ENCODE results near the gene NAT9.
A peak's percentile ranks its signal among the peaks of the same experiment; 100 is the strongest.

NAT9 gene

DNA sequence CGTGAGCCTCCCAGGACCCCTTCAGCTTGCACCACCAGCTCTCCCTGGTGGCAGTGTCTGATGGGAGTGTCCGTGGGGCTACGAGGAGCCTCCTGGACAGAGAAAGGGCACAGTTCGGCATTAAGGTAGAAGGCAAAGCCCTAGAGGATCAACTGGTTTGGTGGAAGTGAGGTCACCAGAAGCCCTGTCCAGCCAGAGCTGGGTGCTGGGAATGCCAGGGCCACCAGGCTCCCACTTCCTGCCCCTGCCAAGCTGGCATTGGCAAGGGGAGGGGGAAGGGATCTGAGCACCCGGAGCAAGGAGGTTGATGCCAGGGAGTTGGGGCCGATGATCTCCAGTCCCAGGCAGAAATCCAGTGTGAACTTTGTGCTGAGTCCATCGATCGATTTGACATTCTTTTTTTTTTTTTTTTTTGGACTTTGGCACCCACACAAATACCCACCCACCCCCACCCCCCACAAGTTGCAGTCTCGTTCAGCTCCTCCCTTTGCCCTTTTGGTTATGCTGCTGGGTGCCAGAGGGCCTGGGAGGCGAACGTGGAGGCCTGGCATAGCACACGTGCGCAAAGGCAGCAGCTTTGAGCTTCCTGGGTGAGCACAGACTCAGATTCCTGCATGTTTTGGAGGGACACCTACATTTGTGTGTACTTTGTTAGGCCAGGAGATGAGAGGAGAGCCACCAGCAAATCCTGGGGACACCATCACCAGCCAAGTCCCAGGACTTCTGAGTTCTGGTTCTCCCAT lies 25.6 kb downstream of the NAT9 start:
- no peaks in the 10 kb centered on the region for H3K4me1 ChIP-seq (ENCODE audit: control insufficient read depth, insufficient read depth, low read length, unreplicated experiment)
- no peak overlapping the region for H3K27ac ChIP-seq (ENCODE audit: low read depth, low read length)
- H3K79me2 ChIP-seq (ENCODE audit: control insufficient read depth, insufficient read depth, low read length, unreplicated experiment) = no peaks in the 10 kb centered on the region
- no peaks in the 10 kb centered on the region for H3K36me3 ChIP-seq (ENCODE audit: insufficient read depth, low read length)
- no peak overlapping the region for H2AFZ ChIP-seq (ENCODE audit: low read length, unreplicated experiment)
- H3K4me3 ChIP-seq (ENCODE audit: low read depth, low read length) = peak overlapping the region; percentile 37; the same call in 1 of the 2 replicates
- H3K27me3 ChIP-seq (ENCODE audit: insufficient read depth, low read length) = peaks cover 18% of the 10 kb centered on the region

DNA sequence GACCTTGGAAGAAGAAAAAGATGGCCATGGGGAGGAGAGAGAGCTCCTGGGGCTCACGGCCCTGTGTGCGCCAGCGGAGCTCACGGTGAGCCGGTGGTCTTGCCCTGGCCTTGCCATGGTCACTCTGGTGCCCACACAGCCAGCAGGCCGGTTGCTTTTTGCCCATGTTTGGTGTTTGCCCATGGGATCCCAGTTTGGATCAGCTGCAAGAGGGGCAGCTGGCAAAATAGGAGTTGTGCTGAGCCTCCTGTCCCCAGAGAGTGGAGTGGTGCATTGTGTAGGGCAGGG lies 26.2 kb downstream of the NAT9 start:
- no peaks in the 10 kb centered on the region for H3K4me1 ChIP-seq (ENCODE audit: control insufficient read depth, insufficient read depth, low read length, unreplicated experiment)
- peaks cover 18% of the 10 kb centered on the region for H3K27me3 ChIP-seq (ENCODE audit: insufficient read depth, low read length)
- H3K79me2 ChIP-seq (ENCODE audit: control insufficient read depth, insufficient read depth, low read length, unreplicated experiment) = no peaks in the 10 kb centered on the region
- H3K36me3 ChIP-seq (ENCODE audit: insufficient read depth, low read length) = no peaks in the 10 kb centered on the region
- no peak overlapping the region for H3K27ac ChIP-seq (ENCODE audit: low read depth, low read length)
- H3K4me3 ChIP-seq (ENCODE audit: low read depth, low read length) = peak overlapping the region; percentile 37; the same call in 1 of the 2 replicates
- H2AFZ ChIP-seq (ENCODE audit: low read length, unreplicated experiment) = no peak overlapping the region

DNA sequence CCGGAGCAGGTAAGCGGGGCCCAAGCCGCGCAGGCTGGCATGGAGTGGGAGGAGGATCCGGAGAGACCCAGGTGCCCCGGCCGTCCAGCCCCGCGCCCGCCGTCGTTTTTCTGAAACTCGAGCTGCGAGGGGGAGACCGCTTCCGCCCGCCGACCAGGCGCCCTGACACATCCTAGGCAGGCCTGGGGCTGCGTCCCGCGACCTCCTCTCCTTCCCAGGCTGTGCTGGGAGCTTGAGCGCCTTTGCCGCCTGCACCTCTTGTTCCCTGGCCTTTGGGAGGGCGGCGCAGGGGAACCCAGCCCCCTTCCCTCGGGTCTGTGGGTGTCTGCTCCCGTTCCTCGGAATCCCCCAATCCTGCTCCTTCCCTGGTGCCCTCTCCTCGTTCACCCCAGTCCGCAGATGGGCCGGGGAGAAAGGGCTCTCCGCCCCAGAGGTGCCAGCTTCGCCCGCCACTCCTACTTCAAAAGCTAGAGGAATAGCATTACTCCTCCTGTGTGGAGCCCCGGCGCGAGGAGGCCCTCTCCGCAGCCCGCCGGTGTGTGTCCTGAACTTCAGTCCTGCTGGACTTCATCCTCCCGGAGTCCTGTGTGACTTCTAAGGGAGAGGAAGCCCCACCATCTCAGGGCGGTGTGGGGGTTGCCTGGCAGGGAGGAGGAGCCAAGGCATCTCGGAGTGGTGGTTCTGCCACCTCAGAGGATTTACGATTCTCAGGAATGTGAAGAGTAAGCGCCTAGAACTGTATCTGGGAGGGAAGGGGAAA lies 26.7 kb downstream of the NAT9 start:
- Histone ChIP-seq H3K36me3 (ENCODE audit: insufficient read depth, low read length) (no peaks in the 10 kb centered on the region), H3K4me3 (ENCODE audit: low read depth, low read length) (peak overlapping the region; percentile 75), H3K27me3 (ENCODE audit: insufficient read depth, low read length) (peaks cover 18% of the 10 kb centered on the region), H3K79me2 (ENCODE audit: control insufficient read depth, insufficient read depth, low read length, unreplicated experiment) (no peaks in the 10 kb centered on the region), H3K4me1 (ENCODE audit: control insufficient read depth, insufficient read depth, low read length, unreplicated experiment) (no peaks in the 10 kb centered on the region), H3K27ac (ENCODE audit: low read depth, low read length) (no peak overlapping the region), H2AFZ (ENCODE audit: low read length, unreplicated experiment) (peak overlapping the region; percentile 34)

DNA sequence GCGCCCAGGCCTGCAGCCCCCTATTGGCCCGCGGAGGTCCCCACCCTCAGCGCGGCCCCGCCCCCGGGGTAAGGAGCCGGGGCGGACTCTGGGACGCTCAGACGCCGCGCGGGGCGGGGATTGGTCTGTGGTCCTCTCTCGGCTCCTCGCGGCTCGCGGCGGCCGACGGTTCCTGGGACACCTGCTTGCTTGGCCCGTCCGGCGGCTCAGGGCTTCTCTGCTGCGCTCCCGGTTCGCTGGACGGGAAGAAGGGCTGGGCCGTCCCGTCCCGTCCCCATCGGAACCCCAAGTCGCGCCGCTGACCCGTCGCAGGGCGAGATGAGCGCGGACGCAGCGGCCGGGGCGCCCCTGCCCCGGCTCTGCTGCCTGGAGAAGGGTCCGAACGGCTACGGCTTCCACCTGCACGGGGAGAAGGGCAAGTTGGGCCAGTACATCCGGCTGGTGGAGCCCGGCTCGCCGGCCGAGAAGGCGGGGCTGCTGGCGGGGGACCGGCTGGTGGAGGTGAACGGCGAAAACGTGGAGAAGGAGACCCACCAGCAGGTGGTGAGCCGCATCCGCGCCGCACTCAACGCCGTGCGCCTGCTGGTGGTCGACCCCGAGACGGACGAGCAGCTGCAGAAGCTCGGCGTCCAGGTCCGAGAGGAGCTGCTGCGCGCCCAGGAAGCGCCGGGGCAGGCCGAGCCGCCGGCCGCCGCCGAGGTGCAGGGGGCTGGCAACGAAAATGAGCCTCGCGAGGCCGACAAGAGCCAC lies 27.4 kb downstream of the NAT9 start, which contains the start of gene NHERF1:
TSS of gene NHERF1 (plus strand) at position 100 of the 750 bp plus-strand sequence. CDS start at position 319, 219 bp downstream.
- H3K4me1 ChIP-seq (ENCODE audit: control insufficient read depth, insufficient read depth, low read length, unreplicated experiment) = no peaks in the 10 kb centered on the region

DNA sequence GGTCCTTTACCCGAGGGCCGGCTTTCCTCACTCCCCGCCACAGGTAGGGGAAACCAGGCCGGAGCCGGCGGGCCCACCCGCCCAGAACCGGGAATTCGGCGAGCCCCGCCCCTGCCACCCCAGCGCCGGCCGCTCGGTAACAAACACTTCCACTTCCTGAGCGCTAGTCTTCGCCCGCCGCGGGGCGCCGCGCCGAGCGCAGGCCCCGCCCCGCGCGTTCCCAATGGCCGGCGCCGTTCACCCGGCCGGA lies 27.9 kb downstream of the NAT9 start:
- Histone ChIP-seq H3K4me1 (ENCODE audit: control insufficient read depth, insufficient read depth, low read length, unreplicated experiment) (no peaks in the 10 kb centered on the region), H3K4me3 (ENCODE audit: low read depth, low read length) (peak overlapping the region; percentile 75), H3K27me3 (ENCODE audit: insufficient read depth, low read length) (peaks cover 18% of the 10 kb centered on the region), H3K27ac (ENCODE audit: low read depth, low read length) (no peak overlapping the region), H2AFZ (ENCODE audit: low read length, unreplicated experiment) (peak overlapping the region; percentile 4), H3K36me3 (ENCODE audit: insufficient read depth, low read length) (no peaks in the 10 kb centered on the region), H3K79me2 (ENCODE audit: control insufficient read depth, insufficient read depth, low read length, unreplicated experiment) (no peaks in the 10 kb centered on the region)

More for the DNA sequence above, 27.4 kb downstream of the NAT9 start, which contains the start of gene NHERF1:
- Histone ChIP-seq H3K27ac (ENCODE audit: low read depth, low read length) (no peak within 1 kb of the TSS), H2AFZ (ENCODE audit: low read length, unreplicated experiment) (peak within 1 kb of the TSS; percentile 34), H3K79me2 (ENCODE audit: control insufficient read depth, insufficient read depth, low read length, unreplicated experiment) (no peaks in the 10 kb centered on the region), H3K27me3 (ENCODE audit: insufficient read depth, low read length) (peaks cover 18% of the 10 kb centered on the region), H3K36me3 (ENCODE audit: insufficient read depth, low read length) (no peaks in the 10 kb centered on the region), H3K4me3 (ENCODE audit: low read depth, low read length) (peak within 1 kb of the TSS; percentile 75)

DNA sequence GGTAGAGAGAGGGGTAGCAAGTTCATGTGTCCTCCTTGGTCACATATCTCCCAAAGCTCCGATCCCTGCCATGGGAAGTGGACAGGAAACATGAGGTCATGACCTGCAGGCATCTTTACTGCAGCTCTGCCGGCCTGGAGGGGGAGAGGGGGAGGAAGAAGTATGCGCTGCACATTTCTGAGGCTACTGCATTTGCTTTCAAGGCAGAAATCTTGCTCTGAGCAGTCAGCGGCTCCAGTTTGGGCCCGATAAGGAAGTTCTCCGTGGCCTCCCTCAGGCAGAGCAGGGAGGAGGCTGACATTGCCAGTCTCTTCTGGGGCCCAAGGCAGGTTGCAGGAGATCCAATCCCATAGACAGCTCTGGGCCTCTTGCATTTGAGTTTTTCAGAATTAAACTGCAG lies 29.2 kb downstream of the NAT9 start:
- Histone ChIP-seq H3K27me3 (ENCODE audit: insufficient read depth, low read length) (peaks cover 20% of the 10 kb centered on the region), H3K4me3 (ENCODE audit: low read depth, low read length) (no peak overlapping the region), H2AFZ (ENCODE audit: low read length, unreplicated experiment) (no peak overlapping the region), H3K79me2 (ENCODE audit: control insufficient read depth, insufficient read depth, low read length, unreplicated experiment) (no peaks in the 10 kb centered on the region), H3K36me3 (ENCODE audit: insufficient read depth, low read length) (no peaks in the 10 kb centered on the region), H3K27ac (ENCODE audit: low read depth, low read length) (no peak overlapping the region), H3K4me1 (ENCODE audit: control insufficient read depth, insufficient read depth, low read length, unreplicated experiment) (no peaks in the 10 kb centered on the region)

DNA sequence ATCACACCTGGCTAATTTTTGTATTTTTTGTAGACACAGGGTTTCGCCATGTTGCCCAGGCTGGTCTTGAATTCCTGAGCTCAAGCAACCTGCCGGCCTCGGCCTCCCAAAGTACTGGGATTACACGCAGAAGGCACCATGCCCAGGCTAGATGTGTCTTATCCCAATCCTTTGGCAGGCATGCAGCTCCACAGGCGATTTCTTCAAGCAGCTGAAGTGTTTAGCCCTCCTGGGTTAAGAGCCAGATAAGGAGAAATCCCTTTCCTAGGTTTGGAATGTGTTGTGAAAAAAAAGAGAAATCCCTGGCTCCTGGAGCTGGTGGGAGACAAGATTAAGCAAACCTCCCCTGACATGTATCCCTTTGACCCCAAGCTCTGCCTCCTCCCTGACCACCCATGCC lies 29.8 kb downstream of the NAT9 start:
- no peak overlapping the region for H3K27ac ChIP-seq (ENCODE audit: low read depth, low read length)
- H3K79me2 ChIP-seq (ENCODE audit: control insufficient read depth, insufficient read depth, low read length, unreplicated experiment) = no peaks in the 10 kb centered on the region
- no peaks in the 10 kb centered on the region for H3K36me3 ChIP-seq (ENCODE audit: insufficient read depth, low read length)
- no peaks in the 10 kb centered on the region for H3K4me1 ChIP-seq (ENCODE audit: control insufficient read depth, insufficient read depth, low read length, unreplicated experiment)
- H3K4me3 ChIP-seq (ENCODE audit: low read depth, low read length) = no peak overlapping the region
- H2AFZ ChIP-seq (ENCODE audit: low read length, unreplicated experiment) = no peak overlapping the region
- peaks cover 21% of the 10 kb centered on the region for H3K27me3 ChIP-seq (ENCODE audit: insufficient read depth, low read length)

DNA sequence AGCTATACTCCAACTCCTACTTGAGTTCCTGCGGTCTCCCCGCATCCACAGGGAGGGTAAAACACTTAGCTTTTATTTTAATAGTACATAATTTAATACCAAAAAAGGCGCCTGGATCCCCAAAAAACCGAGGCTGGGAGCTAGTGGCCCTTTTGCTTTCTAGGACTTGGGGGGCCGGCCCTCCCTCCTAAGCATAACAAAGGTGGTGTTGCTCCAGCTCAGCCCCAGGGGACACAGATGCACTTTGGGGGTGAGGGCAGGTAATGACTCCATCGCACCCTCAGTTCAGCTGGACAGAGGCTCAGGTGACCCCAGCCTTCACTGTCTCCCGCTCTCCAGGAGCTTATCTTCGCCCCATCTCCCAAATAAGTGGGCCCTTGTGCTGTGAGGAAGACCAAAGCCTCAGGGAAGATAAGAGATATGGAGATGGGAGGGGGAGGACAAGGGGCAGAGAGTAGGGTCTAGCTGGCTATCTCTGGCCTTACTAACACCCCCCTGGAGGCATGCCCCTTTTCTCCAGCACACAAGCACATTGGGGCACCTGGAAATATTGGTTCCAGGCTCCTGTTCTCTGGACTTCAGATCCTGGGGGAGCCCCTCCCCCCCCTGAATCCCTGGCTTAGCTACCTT lies 30.5 kb downstream of the NAT9 start:
- peaks cover 21% of the 10 kb centered on the region for H3K27me3 ChIP-seq (ENCODE audit: insufficient read depth, low read length)
- no peaks in the 10 kb centered on the region for H3K36me3 ChIP-seq (ENCODE audit: insufficient read depth, low read length)
- no peak overlapping the region for H2AFZ ChIP-seq (ENCODE audit: low read length, unreplicated experiment)
- H3K4me3 ChIP-seq (ENCODE audit: low read depth, low read length) = no peak overlapping the region
- no peaks in the 10 kb centered on the region for H3K79me2 ChIP-seq (ENCODE audit: control insufficient read depth, insufficient read depth, low read length, unreplicated experiment)
- H3K27ac ChIP-seq (ENCODE audit: low read depth, low read length) = no peak overlapping the region
- no peaks in the 10 kb centered on the region for H3K4me1 ChIP-seq (ENCODE audit: control insufficient read depth, insufficient read depth, low read length, unreplicated experiment)

DNA sequence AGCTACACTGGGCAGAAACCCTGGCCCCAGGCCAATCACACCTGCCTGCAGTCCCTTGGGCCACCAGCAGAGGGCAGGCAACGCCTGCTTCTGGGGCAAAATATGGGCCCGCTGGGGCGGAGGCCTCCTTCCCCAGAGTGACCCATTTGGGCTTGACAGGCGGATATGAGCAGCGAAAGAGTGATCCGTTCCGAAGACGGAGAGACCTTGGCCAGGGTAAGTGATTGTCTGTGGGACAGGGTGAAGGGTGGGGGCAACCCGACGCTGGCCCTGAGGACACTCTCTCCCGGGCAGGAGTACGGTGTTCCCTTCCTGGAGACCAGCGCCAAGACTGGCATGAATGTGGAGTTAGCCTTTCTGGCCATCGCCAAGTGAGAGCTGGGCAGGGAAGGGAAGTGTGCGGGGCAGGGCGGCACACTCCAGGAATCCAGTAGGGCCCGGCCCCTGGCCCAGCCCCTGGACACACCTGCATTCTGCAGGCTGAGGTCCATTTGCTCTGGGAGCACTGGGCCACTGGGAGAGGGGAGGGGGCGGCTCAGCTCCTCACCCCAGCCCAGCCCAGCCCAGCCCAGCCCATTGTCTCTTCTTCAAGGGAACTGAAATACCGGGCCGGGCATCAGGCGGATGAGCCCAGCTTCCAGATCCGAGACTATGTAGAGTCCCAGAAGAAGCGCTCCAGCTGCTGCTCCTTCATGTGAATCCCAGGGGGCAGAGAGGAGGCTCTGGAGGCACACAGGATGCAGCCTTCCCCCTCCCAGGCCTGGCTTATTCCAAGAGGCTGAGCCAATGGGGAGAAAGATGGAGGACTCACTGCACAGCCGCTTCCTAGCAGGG lies 31.2 kb downstream of the NAT9 start:
- no peaks in the 10 kb centered on the region for H3K4me1 ChIP-seq (ENCODE audit: control insufficient read depth, insufficient read depth, low read length, unreplicated experiment)
- H3K27ac ChIP-seq (ENCODE audit: low read depth, low read length) = no peak overlapping the region
- peaks cover 24% of the 10 kb centered on the region for H3K27me3 ChIP-seq (ENCODE audit: insufficient read depth, low read length)
- no peaks in the 10 kb centered on the region for H3K36me3 ChIP-seq (ENCODE audit: insufficient read depth, low read length)
- no peak overlapping the region for H2AFZ ChIP-seq (ENCODE audit: low read length, unreplicated experiment)
- H3K79me2 ChIP-seq (ENCODE audit: control insufficient read depth, insufficient read depth, low read length, unreplicated experiment) = no peaks in the 10 kb centered on the region
- H3K4me3 ChIP-seq (ENCODE audit: low read depth, low read length) = no peak overlapping the region

DNA sequence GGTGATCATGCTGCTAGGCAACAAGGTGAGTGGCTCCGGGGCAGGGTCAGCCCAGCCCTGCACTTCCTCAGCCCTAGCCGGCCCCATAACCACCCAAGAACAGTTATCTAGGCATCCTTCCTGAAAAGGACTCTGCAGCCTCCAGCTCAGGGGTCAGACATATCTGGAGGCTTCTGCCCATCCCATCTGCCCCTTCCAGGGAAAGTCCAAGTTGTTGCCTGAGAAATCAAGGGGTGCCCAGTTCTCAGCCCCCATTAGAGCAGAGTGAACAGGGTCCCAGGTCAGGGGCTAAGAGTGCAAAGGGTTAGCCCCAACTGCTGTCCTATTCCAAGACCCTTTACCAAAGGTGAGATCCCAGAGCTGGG lies 31.8 kb downstream of the NAT9 start:
- H3K36me3 ChIP-seq (ENCODE audit: insufficient read depth, low read length) = no peaks in the 10 kb centered on the region
- no peak overlapping the region for H3K4me3 ChIP-seq (ENCODE audit: low read depth, low read length)
- H3K79me2 ChIP-seq (ENCODE audit: control insufficient read depth, insufficient read depth, low read length, unreplicated experiment) = no peaks in the 10 kb centered on the region
- no peak overlapping the region for H2AFZ ChIP-seq (ENCODE audit: low read length, unreplicated experiment)
- no peak overlapping the region for H3K27ac ChIP-seq (ENCODE audit: low read depth, low read length)
- H3K27me3 ChIP-seq (ENCODE audit: insufficient read depth, low read length) = peaks cover 18% of the 10 kb centered on the region
- H3K4me1 ChIP-seq (ENCODE audit: control insufficient read depth, insufficient read depth, low read length, unreplicated experiment) = no peaks in the 10 kb centered on the region
